Left ventricle myocardium inferior (tissue), 1 donor: ENCODE results near the gene FRMD4A. TPM values are rescaled to one million over a fixed set of nuclear protein-coding genes. Genes with fewer than 3 reads are reported as not detected.

Source experiments
- DNase-seq: peaks from one replicate; pipeline ENCODE4 v3.0.0-alpha.2; 2020
- H3K27ac ChIP-seq: fragments of 200-600 bp; replicated peaks from 2 replicates; pipeline ENCODE4 v1.8.0; 2021
- H3K27me3 ChIP-seq: fragments of 200-600 bp; 2 replicates; pipeline ENCODE4 v1.8.0; 2021; ENCODE audit warnings: low read depth
- H3K36me3 ChIP-seq: fragments of 200-600 bp; 2 replicates; pipeline ENCODE4 v1.8.0; 2021
- H3K4me1 ChIP-seq: fragments of 200-600 bp; 2 replicates; pipeline ENCODE4 v1.8.0; 2021
- H3K4me3 ChIP-seq: fragments of 200-600 bp; 2 replicates; pipeline ENCODE4 v1.8.0; 2021; ENCODE audit warnings: mild to moderate bottlenecking, moderate library complexity
- H3K9me3 ChIP-seq: fragments of 200-600 bp; replicated peaks from 2 replicates; pipeline ENCODE4 v1.8.0; 2021
- intact Hi-C: fragments of 100-400 bp; cut with micrococcal nuclease; formaldehyde crosslinking; loops from one replicate; pipeline ENCODE4 v1.11.0; 2022
- total RNA-seq: library from RNA; stranded (reverse); fragmentation: NEBNext Ultra II Directional; extraction: Animal tissue kit (Norgen Biotek cat#: 25700); gene quantifications from one replicate; pipeline ENCODE4 v1.2.1, GENCODE V29; 2021
- TF ChIP-seq, protein P1 (sequence below): fragments of 200-600 bp; IDR thresholded peaks from 2 replicates; pipeline ENCODE4 v1.8.0; 2021; ENCODE audit warnings: antibody characterized with exemption, mild to moderate bottlenecking, borderline replicate concordance
- donor health status: DM: no; HTN: yes; CAD: no; lungs with severe emphysema.

FRMD4A gene
- total RNA-seq, 1 donor from 2014 or later = 26.1 TPM

DNA sequence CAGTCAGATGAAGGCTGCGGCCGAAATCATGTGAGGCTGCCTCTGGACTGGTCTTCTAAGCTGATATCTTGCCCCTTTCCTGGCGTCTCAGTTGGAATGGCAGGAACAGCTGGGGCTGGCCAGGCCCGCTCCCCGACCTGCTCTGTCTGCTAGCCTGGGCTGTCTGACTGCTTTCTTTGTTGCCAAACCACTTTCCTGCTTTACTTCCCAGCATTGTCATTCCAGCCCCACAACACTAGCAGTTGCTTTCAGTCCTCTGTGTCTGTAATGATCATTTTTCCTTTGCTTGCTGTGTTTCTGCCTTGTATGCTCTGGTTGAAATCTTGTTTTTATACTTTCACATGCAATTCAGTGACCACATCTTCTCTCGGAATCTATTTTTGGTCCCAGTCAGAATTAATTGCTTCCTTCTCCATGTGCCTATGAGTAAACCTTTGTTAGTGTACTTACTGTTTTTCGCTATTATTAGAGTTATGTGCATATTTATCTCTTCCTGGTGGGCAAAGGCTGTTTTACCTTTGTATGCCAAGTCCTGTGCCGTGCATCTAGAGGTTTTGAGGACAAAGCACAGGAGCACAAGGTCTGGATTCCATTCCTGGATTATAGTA, 722.4 kb downstream of the FRMD4A start:
- H3K27me3 ChIP-seq = no peaks in the 10 kb centered on the region
- H3K36me3 ChIP-seq = peaks cover 51% of the 10 kb centered on the region
- H3K27ac ChIP-seq = no peak overlapping the region
- no peak for DNase-seq
- H3K4me1 ChIP-seq = peaks cover 3% of the 10 kb centered on the region
- TF ChIP-seq, protein P1, sequence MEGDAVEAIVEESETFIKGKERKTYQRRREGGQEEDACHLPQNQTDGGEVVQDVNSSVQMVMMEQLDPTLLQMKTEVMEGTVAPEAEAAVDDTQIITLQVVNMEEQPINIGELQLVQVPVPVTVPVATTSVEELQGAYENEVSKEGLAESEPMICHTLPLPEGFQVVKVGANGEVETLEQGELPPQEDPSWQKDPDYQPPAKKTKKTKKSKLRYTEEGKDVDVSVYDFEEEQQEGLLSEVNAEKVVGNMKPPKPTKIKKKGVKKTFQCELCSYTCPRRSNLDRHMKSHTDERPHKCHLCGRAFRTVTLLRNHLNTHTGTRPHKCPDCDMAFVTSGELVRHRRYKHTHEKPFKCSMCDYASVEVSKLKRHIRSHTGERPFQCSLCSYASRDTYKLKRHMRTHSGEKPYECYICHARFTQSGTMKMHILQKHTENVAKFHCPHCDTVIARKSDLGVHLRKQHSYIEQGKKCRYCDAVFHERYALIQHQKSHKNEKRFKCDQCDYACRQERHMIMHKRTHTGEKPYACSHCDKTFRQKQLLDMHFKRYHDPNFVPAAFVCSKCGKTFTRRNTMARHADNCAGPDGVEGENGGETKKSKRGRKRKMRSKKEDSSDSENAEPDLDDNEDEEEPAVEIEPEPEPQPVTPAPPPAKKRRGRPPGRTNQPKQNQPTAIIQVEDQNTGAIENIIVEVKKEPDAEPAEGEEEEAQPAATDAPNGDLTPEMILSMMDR = no peak
- intact Hi-C loops = no loop called here
- H3K4me3 ChIP-seq = no peak overlapping the region
- H3K9me3 ChIP-seq = no peaks in the 10 kb centered on the region

DNA sequence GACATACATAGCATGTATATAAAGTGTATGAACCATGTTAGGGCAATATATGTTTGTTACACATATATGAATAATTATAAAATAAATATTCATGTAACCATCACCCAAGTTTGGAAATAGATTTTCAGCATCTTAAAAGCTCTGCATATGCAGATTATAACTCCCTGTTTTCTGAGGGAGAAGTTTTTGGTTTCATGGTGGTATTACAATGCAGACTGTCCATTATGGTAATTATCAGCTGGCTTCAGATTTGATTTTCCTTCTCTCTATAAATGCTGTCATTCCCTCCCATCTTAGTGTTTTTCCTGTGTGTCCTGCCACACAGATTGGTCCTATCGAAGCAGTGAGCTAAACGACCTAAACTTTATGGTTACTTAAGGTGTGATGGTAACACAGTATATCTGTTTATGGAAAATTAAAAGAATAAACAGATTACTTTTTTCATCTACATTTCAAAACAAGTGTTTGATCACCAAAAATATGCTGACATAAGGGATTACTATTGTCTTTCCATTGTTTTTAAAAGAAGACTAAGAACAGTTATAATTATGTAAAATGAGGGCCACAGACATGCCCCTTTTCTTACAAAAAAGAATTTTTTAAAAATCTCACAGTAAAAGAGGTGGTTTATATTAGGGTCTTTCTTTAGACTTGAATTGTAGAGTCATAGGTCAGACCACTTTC, 726.2 kb downstream of the FRMD4A start:
- Histone ChIP-seq H3K27ac (no peak overlapping the region), H3K27me3 (no peaks in the 10 kb centered on the region), H3K9me3 (no peaks in the 10 kb centered on the region), H3K36me3 (peaks cover 56% of the 10 kb centered on the region), H3K4me3 (no peak overlapping the region), H3K4me1 (no peaks in the 10 kb centered on the region)
- TF ChIP-seq, protein P1 = no peak
- no peak for DNase-seq
- intact Hi-C loops = no loop called here

DNA sequence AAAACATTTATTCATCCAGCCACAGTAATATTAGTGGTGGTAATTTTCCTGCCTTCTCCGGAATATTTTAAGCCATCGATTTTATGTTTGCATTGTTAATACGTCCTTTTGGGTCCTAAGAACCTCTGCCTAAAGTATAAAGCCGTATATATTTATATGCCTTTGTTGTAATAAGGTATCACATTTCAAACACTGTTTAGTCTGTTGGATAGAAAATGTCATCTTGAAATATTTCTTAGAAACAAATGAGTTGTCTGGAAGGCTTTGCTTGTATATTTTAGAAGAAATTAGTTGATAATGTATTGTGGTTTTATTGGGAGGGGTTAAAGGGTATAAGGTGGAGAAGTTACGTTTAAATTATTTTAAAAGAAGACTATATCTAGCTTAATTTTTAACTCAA, 732.8 kb downstream of the FRMD4A start:
- no peak overlapping the region for H3K4me3 ChIP-seq
- DNase-seq = no peak
- no peak overlapping the region for H3K27ac ChIP-seq
- H3K9me3 ChIP-seq = no peaks in the 10 kb centered on the region
- no peaks in the 10 kb centered on the region for H3K27me3 ChIP-seq
- peaks cover 30% of the 10 kb centered on the region for H3K36me3 ChIP-seq
- no peaks in the 10 kb centered on the region for H3K4me1 ChIP-seq
- TF ChIP-seq, protein P1 = no peak
- intact Hi-C loops = no loop called here

DNA sequence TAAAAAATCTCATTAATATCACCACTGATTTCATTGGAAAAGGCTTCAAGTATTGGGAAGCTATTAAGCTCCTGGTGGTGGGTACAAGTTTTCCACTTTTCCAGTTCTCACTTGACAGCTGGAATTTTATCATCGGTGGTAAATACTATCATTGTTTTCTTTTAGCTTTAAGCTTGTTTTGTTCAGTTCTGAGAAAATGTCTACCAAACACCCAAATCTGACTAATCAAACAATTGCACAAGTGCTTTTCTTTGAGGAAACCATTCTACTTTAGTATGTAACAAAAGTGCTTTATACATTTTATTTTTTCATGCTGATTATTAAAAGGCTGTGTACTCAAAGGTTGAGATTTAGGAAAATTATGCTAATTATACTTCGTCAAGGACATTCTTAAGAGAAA, 736.1 kb downstream of the FRMD4A start:
- no peaks in the 10 kb centered on the region for H3K9me3 ChIP-seq
- H3K27ac ChIP-seq = no peak overlapping the region
- TF ChIP-seq, protein P1 = no peak
- DNase-seq = no peak
- intact Hi-C loops = no loop called here
- H3K36me3 ChIP-seq = peaks cover 16% of the 10 kb centered on the region
- H3K4me3 ChIP-seq = no peak overlapping the region
- no peaks in the 10 kb centered on the region for H3K27me3 ChIP-seq
- H3K4me1 ChIP-seq = peaks cover 1% of the 10 kb centered on the region
